Type B pancreatic cell (in vitro differentiated cells): ENCODE data around the gene CCP110. TPM values are rescaled to one million over a fixed set of nuclear protein-coding genes. Genes with fewer than 3 reads are reported as not detected.

Experiments used
- DNase-seq: peaks from one replicate; pipeline ENCODE4 v3.0.0; 2021; ENCODE audit warnings: mixed read lengths; ENCODE audit not compliant: unreplicated experiment; ENCODE audit errors: extremely low spot score
- H3K27ac Mint-ChIP-seq: 2 replicates; pipeline ENCODE4 v1.8.0; 2021; ENCODE audit warnings: mild to moderate bottlenecking, mixed read lengths
- H3K27me3 Mint-ChIP-seq: 2 replicates; pipeline ENCODE4 v1.8.0; 2021; ENCODE audit warnings: mixed read lengths
- H3K36me3 Mint-ChIP-seq: 2 replicates; pipeline ENCODE4 v1.8.0; 2021; ENCODE audit warnings: mixed read lengths
- H3K4me1 Mint-ChIP-seq: one replicate; pipeline ENCODE4 v1.8.0; 2021; ENCODE audit warnings: mixed read lengths; ENCODE audit not compliant: unreplicated experiment
- H3K4me3 Mint-ChIP-seq: 2 replicates; pipeline ENCODE4 v1.8.0; 2021; ENCODE audit warnings: mild to moderate bottlenecking, mixed read lengths
- H3K9me3 Mint-ChIP-seq: 2 replicates; pipeline ENCODE4 v1.8.0; 2021; ENCODE audit warnings: mixed read lengths
- CTCF ChIP-seq: fragments of 200-600 bp; sonication (generic); conservative IDR thresholded peaks from 2 replicates; pipeline ENCODE4 v1.5.0; 2021; ENCODE audit warnings: antibody characterized with exemption, mild to moderate bottlenecking
- total RNA-seq: library from RNA; stranded (reverse); gene quantifications from 2 replicates; pipeline ENCODE4 v1.2.1, GENCODE V29; 2021; ENCODE audit warnings: low replicate concordance

Gene CCP110
- total RNA-seq, 1 donor from 2014 or later, result 29.1 TPM

- Mint-ChIP-seq H3K4me1 (no peaks in the 10 kb centered on the region), H3K4me3 (no peak overlapping the region), H3K36me3 (peaks cover 3% of the 10 kb centered on the region), H3K9me3 (no peaks in the 10 kb centered on the region), H3K27me3 (no peaks in the 10 kb centered on the region), H3K27ac (no peak overlapping the region)
- no peak for DNase-seq
- no peak for TF ChIP-seq CTCF
Measured at GRCh38 chr16:19595043-19595767, 71.5 kb downstream of the CCP110 start.

- no peaks in the 10 kb centered on the region for H3K27me3 Mint-ChIP-seq
- no peak overlapping the region for H3K4me3 Mint-ChIP-seq
- no peak for TF ChIP-seq CTCF
- DNase-seq, result no peak
- no peak overlapping the region for H3K27ac Mint-ChIP-seq
- peaks cover 4% of the 10 kb centered on the region for H3K4me1 Mint-ChIP-seq
- H3K36me3 Mint-ChIP-seq, result peaks cover 4% of the 10 kb centered on the region
- no peaks in the 10 kb centered on the region for H3K9me3 Mint-ChIP-seq
Measured at GRCh38 chr16:19598805-19599510, 75.2 kb downstream of the CCP110 start.

- Mint-ChIP-seq H3K4me1 (peaks cover 4% of the 10 kb centered on the region), H3K36me3 (peaks cover 14% of the 10 kb centered on the region), H3K27me3 (no peaks in the 10 kb centered on the region), H3K9me3 (no peaks in the 10 kb centered on the region), H3K27ac (no peak overlapping the region), H3K4me3 (no peak overlapping the region)
- DNase-seq, result no peak
- no peak for TF ChIP-seq CTCF
Measured at GRCh38 chr16:19599968-19600716, 76.4 kb downstream of the CCP110 start.

DNA sequence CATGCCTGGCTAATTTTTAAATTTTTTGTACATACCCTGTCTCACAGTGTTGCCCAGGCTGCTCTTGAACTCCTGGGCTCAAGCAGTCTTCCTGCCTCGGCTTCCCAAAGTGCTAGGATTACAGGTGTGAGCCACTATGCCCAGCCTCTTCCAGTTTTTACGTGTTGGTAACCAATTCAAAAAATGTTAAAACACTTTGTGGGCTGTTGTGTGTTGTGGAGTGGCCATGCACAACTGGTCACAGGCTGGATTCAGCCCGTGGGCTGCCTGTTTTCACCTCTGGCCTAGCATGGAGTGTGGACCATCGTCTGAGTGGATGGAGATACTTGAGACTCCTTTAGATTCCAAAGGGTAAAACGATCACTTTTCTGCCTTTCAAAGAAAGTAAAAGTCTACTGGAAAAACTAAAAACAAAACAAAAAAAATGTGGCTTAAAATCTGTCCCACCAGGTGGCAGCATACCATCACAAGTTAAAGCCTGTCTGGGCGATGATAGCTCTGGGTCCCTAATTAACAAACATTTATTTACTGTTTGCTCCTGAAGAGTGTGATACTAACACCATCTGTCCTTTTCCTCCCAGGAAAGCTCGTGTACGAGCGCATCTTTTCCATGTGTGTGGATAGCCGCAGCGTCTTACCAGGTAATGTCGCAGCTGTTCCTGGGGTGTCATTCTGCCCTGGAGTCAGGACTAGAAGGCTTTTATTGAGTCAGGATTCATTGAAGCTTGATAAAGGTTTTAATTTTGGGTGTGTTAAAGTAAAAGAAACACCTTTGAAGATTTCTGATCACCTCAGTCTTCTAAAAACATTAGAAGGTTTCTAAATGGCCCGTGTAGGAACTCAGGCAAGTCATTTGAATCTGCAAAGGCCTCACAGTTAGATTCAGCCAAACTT is 77.6 kb downstream of the CCP110 start:
- peak overlapping the region; percentile 33 for H3K27ac Mint-ChIP-seq
- no peaks in the 10 kb centered on the region for H3K27me3 Mint-ChIP-seq
- H3K36me3 Mint-ChIP-seq, result peaks cover 26% of the 10 kb centered on the region

More for the DNA sequence above, 77.6 kb downstream of the CCP110 start:
- H3K9me3 Mint-ChIP-seq, result no peaks in the 10 kb centered on the region
- no peak for DNase-seq
- H3K4me1 Mint-ChIP-seq, result peaks cover 4% of the 10 kb centered on the region
- peak; percentile 87 for TF ChIP-seq CTCF
- no peak overlapping the region for H3K4me3 Mint-ChIP-seq

Other genes with a start within 250 kb of the CCP110 start
- not detected in 2 replicates for gene CLEC19A, start 238.2 kb upstream of the CCP110 start, total RNA-seq
- 9.1 and 22.1 TPM in 2 replicates for gene TMC5, start 106.1 kb upstream of the CCP110 start, total RNA-seq
- 66.7 and 90.0 TPM in 2 replicates for gene GDE1, start 1.8 kb upstream of the CCP110 start, total RNA-seq
- 59.1 and 62.0 TPM in 2 replicates for gene VPS35L, start 31.8 kb downstream of the CCP110 start, total RNA-seq
- 44.1 and 54.9 TPM in 2 replicates for gene KNOP1, start 194.3 kb downstream of the CCP110 start, total RNA-seq
- 11.8 and 23.0 TPM in 2 replicates for gene IQCK, start 194.3 kb downstream of the CCP110 start, total RNA-seq